Activated T-helper 2 cell treated with anti-CD3 and anti-CD28 coated beads, Interferon-gamma antibody, Interleukin-2, Interleukin-4, amounts not matched to agents 10 μg/mL and 5 μg/mL and 100 μg/mL, durations not matched to agents 14 hours and 24 hours and 36 hours (primary cell): ENCODE measurements around the gene WDR38. TPM values are rescaled to one million over a fixed set of nuclear protein-coding genes. Genes with fewer than 3 reads are reported as not detected.

ENCODE experiments used
- DNase-seq: peaks from one replicate; pipeline ENCODE4 v3.0.0; 2021; ENCODE audit warnings: low spot score
- H3K27ac Mint-ChIP-seq: one replicate; pipeline ENCODE4 v1.8.0; 2021; ENCODE audit warnings: mixed read lengths
- H3K27me3 Mint-ChIP-seq: one replicate; pipeline ENCODE4 v1.8.0; 2021; ENCODE audit warnings: low read depth, mixed read lengths
- H3K36me3 Mint-ChIP-seq: one replicate; pipeline ENCODE4 v1.8.0; 2021; ENCODE audit warnings: low read depth, mixed read lengths
- H3K4me1 Mint-ChIP-seq: one replicate; pipeline ENCODE4 v1.8.0; 2021; ENCODE audit warnings: low read depth, mixed read lengths
- H3K4me3 Mint-ChIP-seq: one replicate; pipeline ENCODE4 v1.8.0; 2021; ENCODE audit warnings: low read depth, mild to moderate bottlenecking, moderate library complexity, mixed read lengths
- H3K9me3 Mint-ChIP-seq: one replicate; pipeline ENCODE4 v1.8.0; 2021; ENCODE audit warnings: mixed read lengths
- intact Hi-C: fragments of 100-400 bp; cut with micrococcal nuclease; formaldehyde crosslinking; loops from one replicate; pipeline ENCODE4 v1.15.1; 2023
- total RNA-seq: library from RNA; stranded (reverse); gene quantifications from 2 replicates; pipeline ENCODE4 v1.2.3, GENCODE V29; 2022

The WDR38 gene
- total RNA-seq, 1 donor from 2014 or later = not detected

- Mint-ChIP-seq H3K9me3 (no peaks in the 10 kb centered on the region), H3K4me1 (peaks cover 18% of the 10 kb centered on the region), H3K4me3 (no peak overlapping the region), H3K36me3 (peaks cover 51% of the 10 kb centered on the region), H3K27me3 (peaks cover 7% of the 10 kb centered on the region), H3K27ac (no peak overlapping the region)
- intact Hi-C loops = loop anchor here (10.0 kb wide), 1 partner anchor 519 kb away; no protein-coding TSS in a partner anchor
- no peak for DNase-seq
Measured at GRCh38 chr9:124855944-124856765, 2.9 kb downstream of the WDR38 start.

DNA sequence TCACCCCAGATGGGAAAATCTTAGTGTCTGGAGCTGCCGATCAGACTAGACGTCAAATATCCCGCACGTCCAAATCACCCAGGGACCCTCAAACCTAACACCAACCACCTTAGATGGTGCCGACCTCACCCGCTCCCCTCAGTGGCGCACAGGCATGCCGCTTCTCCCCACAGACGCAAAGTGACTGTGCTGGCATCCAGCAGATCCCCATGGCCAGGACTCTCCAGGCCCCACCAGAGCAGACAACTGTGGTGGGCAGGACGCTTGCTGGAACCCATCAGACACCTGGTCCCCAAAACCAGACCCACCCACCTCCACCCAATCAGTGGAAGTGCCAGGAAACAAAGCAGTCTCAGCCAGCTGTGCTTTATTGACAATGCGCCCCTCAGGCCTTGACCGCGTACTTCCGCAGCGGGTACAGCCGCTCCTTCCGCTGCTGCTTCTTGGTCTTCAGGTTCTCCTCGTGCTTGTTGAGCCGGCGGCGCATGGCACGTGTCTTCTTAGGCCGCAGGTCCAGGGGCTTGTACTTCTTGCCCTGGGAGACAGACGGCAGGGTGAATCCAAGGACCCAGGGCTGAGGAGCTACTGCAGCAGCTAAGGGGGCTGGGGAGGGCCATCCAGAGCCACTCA, 4.4 kb downstream of the WDR38 start:
- H3K27ac Mint-ChIP-seq = no peak overlapping the region
- DNase-seq = no peak
- no peaks in the 10 kb centered on the region for H3K9me3 Mint-ChIP-seq
- H3K4me3 Mint-ChIP-seq = peak overlapping the region; percentile 8
- H3K4me1 Mint-ChIP-seq = peaks cover 18% of the 10 kb centered on the region
- intact Hi-C loops = loop anchor here (10.0 kb wide), 1 partner anchor 517 kb away; no protein-coding TSS in a partner anchor
- H3K36me3 Mint-ChIP-seq = peaks cover 57% of the 10 kb centered on the region
- H3K27me3 Mint-ChIP-seq = peaks cover 2% of the 10 kb centered on the region

GRCh38 chr9:124858330-124859046, 5.2 kb downstream of the WDR38 start:
- Mint-ChIP-seq H3K27ac (no peak overlapping the region), H3K9me3 (no peaks in the 10 kb centered on the region), H3K4me1 (peaks cover 19% of the 10 kb centered on the region), H3K4me3 (no peak overlapping the region), H3K36me3 (peaks cover 57% of the 10 kb centered on the region), H3K27me3 (no peaks in the 10 kb centered on the region)
- intact Hi-C loops = loop anchor here (10.0 kb wide), 1 partner anchor 516 kb away; no protein-coding TSS in a partner anchor
- DNase-seq = no peak

GRCh38 chr9:124859803-124860581, 6.7 kb downstream of the WDR38 start:
- Mint-ChIP-seq H3K27ac (peak overlapping the region; percentile 98), H3K36me3 (peaks cover 57% of the 10 kb centered on the region), H3K9me3 (no peaks in the 10 kb centered on the region), H3K4me3 (peak overlapping the region; percentile 94), H3K4me1 (peaks cover 19% of the 10 kb centered on the region), H3K27me3 (no peaks in the 10 kb centered on the region)
- no peak for DNase-seq
- intact Hi-C loops = loop anchor here (5.0 to 10.0 kb wide), 2 partner anchors 282 to 515 kb away; partner anchors contain the start of gene SCAI

DNA sequence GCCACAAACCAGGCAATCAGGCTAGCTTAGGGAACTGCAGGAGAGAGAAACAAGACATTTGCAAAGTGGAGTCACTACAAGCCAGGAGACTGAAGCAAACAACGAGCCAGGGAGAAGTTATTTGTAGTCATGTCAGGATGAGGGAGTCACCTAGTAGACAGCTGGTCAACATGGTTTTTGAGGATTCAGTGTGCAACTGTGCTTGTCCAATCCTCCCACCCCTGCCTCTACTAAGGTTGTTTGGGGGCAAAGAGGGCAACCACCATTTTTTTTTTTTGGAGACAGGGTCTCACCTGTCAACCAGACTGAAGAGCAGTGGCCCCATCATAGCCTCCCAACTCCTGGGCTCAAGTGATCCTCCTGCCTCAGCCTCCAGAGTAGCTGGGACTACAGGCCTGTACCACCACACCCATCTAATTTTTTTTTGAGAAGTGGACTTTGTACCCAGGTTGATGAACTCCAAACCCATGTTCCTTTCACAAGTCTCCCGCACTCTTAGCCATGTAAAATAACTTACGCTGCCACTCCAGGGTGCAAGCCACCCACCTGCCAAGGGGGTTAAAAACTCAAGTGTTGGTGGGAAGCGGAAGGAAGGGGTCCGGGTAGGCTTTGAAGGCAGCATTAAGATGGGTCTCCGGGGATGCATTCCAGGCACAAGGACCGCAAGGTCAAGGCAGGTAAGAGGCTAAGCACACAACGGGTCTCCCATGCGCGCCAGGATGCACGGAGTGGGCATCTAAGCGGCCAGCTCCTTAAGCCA, 7.5 kb downstream of the WDR38 start:
- DNase-seq = no peak
- H3K36me3 Mint-ChIP-seq = peaks cover 51% of the 10 kb centered on the region
- intact Hi-C loops = loop anchor here (1.0 to 5.0 kb wide), 2 partner anchors 7 to 282 kb away; partner anchors contain the start of genes SCAI and WDR38
- peaks cover 19% of the 10 kb centered on the region for H3K4me1 Mint-ChIP-seq
- peak overlapping the region; percentile 98 for H3K27ac Mint-ChIP-seq
- no peaks in the 10 kb centered on the region for H3K9me3 Mint-ChIP-seq
- H3K4me3 Mint-ChIP-seq = peak overlapping the region; percentile 94
- no peaks in the 10 kb centered on the region for H3K27me3 Mint-ChIP-seq

- H3K27me3 Mint-ChIP-seq = no peaks in the 10 kb centered on the region
- H3K36me3 Mint-ChIP-seq = peaks cover 51% of the 10 kb centered on the region
- H3K4me3 Mint-ChIP-seq = peak within 1 kb of the TSS; percentile 94
- H3K4me1 Mint-ChIP-seq = peaks cover 19% of the 10 kb centered on the region
- no peaks in the 10 kb centered on the region for H3K9me3 Mint-ChIP-seq
- intact Hi-C loops = loop anchor here (1.0 to 5.0 kb wide), 4 partner anchors 8 to 281 kb away; partner anchors contain the start of genes GOLGA1, SCAI and WDR38
- peak within 1 kb of the TSS; percentile 98 for H3K27ac Mint-ChIP-seq
- peak; percentile 94 for DNase-seq
Measured at GRCh38 chr9:124861342-124862229, 8.3 kb downstream of the WDR38 start, which contains the start of the genes ARPC5L and RPL35. TSS of gene ARPC5L (plus strand) at chr9:124862130. CDS start at chr9:124869291, 7,161 bp downstream. TSS of gene RPL35 (minus strand) at chr9:124861957. CDS start at chr9:124861912, 45 bp downstream.

GRCh38 chr9:124863371-124863871, 10.2 kb downstream of the WDR38 start:
- intact Hi-C loops = loop anchor here (5.0 kb wide), 1 partner anchor 279 kb away; the partner anchor contains the start of gene SCAI

DNA sequence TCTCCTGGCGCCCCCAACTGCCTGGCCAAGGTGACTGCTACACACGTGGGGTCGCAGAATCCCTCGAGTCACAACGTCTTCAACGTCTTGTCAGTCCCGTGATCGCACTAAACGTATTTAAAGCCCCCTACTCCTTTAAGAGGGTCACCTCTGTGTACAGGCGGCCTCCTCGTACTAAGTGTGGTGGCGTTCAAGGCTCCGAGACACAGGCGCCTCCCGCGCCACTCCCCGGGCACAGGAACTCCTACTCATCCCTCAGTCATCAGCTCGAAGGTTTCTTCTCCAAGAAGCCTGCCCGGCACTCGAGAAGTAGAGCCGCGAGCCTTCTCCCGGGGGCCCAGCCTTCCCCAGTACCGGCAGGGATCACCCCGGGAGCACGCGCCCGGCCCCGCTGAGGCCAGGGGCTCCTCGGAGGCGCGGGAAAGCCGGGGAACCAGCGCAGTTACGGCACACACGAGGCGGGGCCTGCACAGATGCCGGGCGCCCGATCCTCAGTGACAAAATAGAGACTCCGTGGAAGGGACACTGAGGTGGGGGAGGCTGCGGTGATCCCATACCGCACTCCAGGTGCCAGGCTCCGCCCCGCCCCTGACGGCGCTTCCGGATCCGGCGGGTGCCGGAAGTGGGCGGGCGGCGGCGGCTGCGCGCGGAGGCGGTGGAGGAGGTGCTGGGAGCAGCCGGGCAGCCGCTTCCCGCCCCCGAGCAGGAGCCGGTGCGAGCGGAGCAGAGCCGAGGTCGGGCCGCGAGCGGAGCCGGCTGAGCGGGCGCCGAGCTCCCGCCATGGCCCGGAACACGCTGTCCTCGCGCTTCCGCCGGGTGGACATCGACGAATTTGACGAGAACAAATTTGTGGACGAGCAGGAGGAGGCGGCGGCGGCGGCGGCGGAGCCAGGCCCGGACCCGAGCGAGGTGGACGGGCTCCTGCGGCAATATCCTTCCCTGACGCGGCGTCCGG, 15.5 kb downstream of the WDR38 start:
- Mint-ChIP-seq H3K4me1 (peaks cover 37% of the 10 kb centered on the region), H3K4me3 (peak overlapping the region; percentile 99), H3K27ac (peak overlapping the region; percentile 99)

More at GRCh38 chr9:124863371-124863871, 10.2 kb downstream of the WDR38 start:
- Mint-ChIP-seq H3K4me3 (peak overlapping the region; percentile 59), H3K27me3 (no peaks in the 10 kb centered on the region), H3K4me1 (peaks cover 22% of the 10 kb centered on the region), H3K36me3 (peaks cover 36% of the 10 kb centered on the region), H3K27ac (no peak overlapping the region), H3K9me3 (no peaks in the 10 kb centered on the region)
- DNase-seq = no peak

GRCh38 chr9:124869466-124869985, 16.3 kb downstream of the WDR38 start:
- peak; percentile 22 for DNase-seq
- Mint-ChIP-seq H3K4me1 (peaks cover 37% of the 10 kb centered on the region), H3K27ac (peak overlapping the region; percentile 98), H3K9me3 (no peaks in the 10 kb centered on the region), H3K4me3 (peak overlapping the region; percentile 99), H3K36me3 (peaks cover 47% of the 10 kb centered on the region), H3K27me3 (no peaks in the 10 kb centered on the region)
- intact Hi-C loops = no loop called here

More for the DNA sequence above, 15.5 kb downstream of the WDR38 start:
- H3K9me3 Mint-ChIP-seq = no peaks in the 10 kb centered on the region
- DNase-seq = peak; percentile 92
- peaks cover 42% of the 10 kb centered on the region for H3K36me3 Mint-ChIP-seq
- intact Hi-C loops = no loop called here
- H3K27me3 Mint-ChIP-seq = no peaks in the 10 kb centered on the region
